NCI-H69 (cell line): Measurements from ENCODE around the gene KLF3.
"Not testable (repeated sequence)": the region's sequence is repeated elsewhere in the genome, so short reads cannot be mapped to it uniquely, and the experiment has no call there.

Experiments used
- DNase-seq: peaks from one replicate; lab custom pipeline; 2025; lab: John Stamatoyannopoulos, UW

The KLF3 gene

GRCh38 chr4:38663801-38664705, at the start of gene KLF3:
KLF3 (plus strand) TSS chr4:38664199; CDS start chr4:38680626, 16,427 bp downstream.
- DNase-seq, result peak; percentile 96

- DNase-seq, result no peak
Observed at GRCh38 chr4:38614231-38614630, 49.8 kb upstream of the KLF3 start.

- no peak for DNase-seq
Observed at GRCh38 chr4:38615847-38616246, 48.2 kb upstream of the KLF3 start.

- DNase-seq, result no peak
Observed at GRCh38 chr4:38618505-38618904, 45.5 kb upstream of the KLF3 start.

GRCh38 chr4:38619316-38619715, 44.7 kb upstream of the KLF3 start:
- no peak for DNase-seq

GRCh38 chr4:38620065-38620464, 43.9 kb upstream of the KLF3 start:
- no peak for DNase-seq

- no peak for DNase-seq
Observed at GRCh38 chr4:38620527-38621027, 43.4 kb upstream of the KLF3 start.

- DNase-seq, result peak; percentile 67
Observed at GRCh38 chr4:38621028-38621684, 42.8 kb upstream of the KLF3 start.

GRCh38 chr4:38621831-38622230, 42.2 kb upstream of the KLF3 start:
- DNase-seq, result no peak

GRCh38 chr4:38622340-38622739, 41.7 kb upstream of the KLF3 start:
- not testable (repeated sequence) for DNase-seq

GRCh38 chr4:38623260-38623659, 40.7 kb upstream of the KLF3 start:
- no peak for DNase-seq

- no peak for DNase-seq
Observed at GRCh38 chr4:38624311-38624710, 39.7 kb upstream of the KLF3 start.

GRCh38 chr4:38625508-38625907, 38.5 kb upstream of the KLF3 start:
- no peak for DNase-seq

GRCh38 chr4:38626901-38627444, 37.0 kb upstream of the KLF3 start:
- DNase-seq, result not testable (repeated sequence)

GRCh38 chr4:38630519-38630918, 33.5 kb upstream of the KLF3 start:
- DNase-seq, result no peak

GRCh38 chr4:38634047-38634759, 29.8 kb upstream of the KLF3 start:
- DNase-seq, result no peak

GRCh38 chr4:38639242-38639641, 24.8 kb upstream of the KLF3 start:
- DNase-seq, result no peak

GRCh38 chr4:38641811-38642210, 22.2 kb upstream of the KLF3 start:
- DNase-seq, result no peak

GRCh38 chr4:38644201-38644600, 19.8 kb upstream of the KLF3 start:
- DNase-seq, result no peak

- DNase-seq, result no peak
Observed at GRCh38 chr4:38647101-38647819, 16.7 kb upstream of the KLF3 start.

- DNase-seq, result no peak
Observed at GRCh38 chr4:38650133-38650532, 13.9 kb upstream of the KLF3 start.
